DOHH2 (cell line): ENCODE data around the gene NDUFAB1.
"Not testable (repeated sequence)": the region's sequence is repeated elsewhere in the genome, so short reads cannot be mapped to it uniquely, and the experiment has no call there.

Experiments used
- H3F3A ChIP-seq: fragments of 200-600 bp; sonication (generic), shearing (Covaris generic); 2 replicates; pipeline ENCODE4 v1.6.0; 2016; ENCODE audit warnings: antibody characterized with exemption, mild to moderate bottlenecking; ENCODE audit not compliant: control insufficient read depth, insufficient read depth
- H3K27ac ChIP-seq: fragments of 200-600 bp; sonication (generic); 2 replicates; pipeline ENCODE4 v1.5.1; 2014; ENCODE audit warnings: low read depth, mild to moderate bottlenecking, low read length, moderate library complexity
- H3K27me3 ChIP-seq: fragments of 200-600 bp; sonication (generic); 2 replicates; pipeline ENCODE4 v1.6.1; 2014; ENCODE audit warnings: mild to moderate bottlenecking, low read length, mixed read lengths; ENCODE audit not compliant: control insufficient read depth
- H3K36me3 ChIP-seq: fragments of 200-600 bp; sonication (generic); 2 replicates; pipeline ENCODE4 v1.6.1; 2014; ENCODE audit warnings: mild to moderate bottlenecking, low read length, moderate library complexity, mixed read lengths; ENCODE audit not compliant: control insufficient read depth
- H3K4me1 ChIP-seq: fragments of 200-600 bp; sonication (generic); 2 replicates; pipeline ENCODE4 v1.6.1; 2014; ENCODE audit warnings: mild to moderate bottlenecking, low read length, mixed read lengths; ENCODE audit not compliant: control insufficient read depth
- H3K4me2 ChIP-seq: fragments of 200-600 bp; sonication (generic); 2 replicates; pipeline ENCODE4 v1.6.0; 2014; ENCODE audit warnings: mild to moderate bottlenecking, low read length, moderate library complexity
- H3K4me3 ChIP-seq: fragments of 200-600 bp; sonication (generic); 2 replicates; pipeline ENCODE4 v1.5.1; 2014; ENCODE audit warnings: mild to moderate bottlenecking, low read length, mixed read lengths
- H3K79me2 ChIP-seq: fragments of 200-600 bp; sonication (generic); 2 replicates; pipeline ENCODE4 v1.6.1; 2014; ENCODE audit warnings: mild to moderate bottlenecking, low read length, mixed read lengths; ENCODE audit not compliant: control insufficient read depth
- H3K9me2 ChIP-seq: fragments of 200-600 bp; sonication (generic); replicated peaks from 2 replicates; pipeline ENCODE4 v1.6.1; 2014; ENCODE audit warnings: mild to moderate bottlenecking, low read length, mixed read lengths; ENCODE audit not compliant: control insufficient read depth
- H3K9me3 ChIP-seq: fragments of 200-600 bp; sonication (generic); 2 replicates; pipeline ENCODE4 v1.6.1; 2014; ENCODE audit warnings: antibody characterized with exemption, low read length, mixed read lengths; ENCODE audit not compliant: control insufficient read depth, insufficient read depth
- H4K20me1 ChIP-seq: fragments of 200-600 bp; sonication (generic); 2 replicates; pipeline ENCODE4 v1.6.0; 2014; ENCODE audit warnings: low read depth, mild to moderate bottlenecking, antibody characterized with exemption, low read length, moderate library complexity; ENCODE audit not compliant: control insufficient read depth, insufficient read depth
- CTCF ChIP-seq: fragments of 200-600 bp; sonication (generic); IDR thresholded peaks from one replicate; pipeline ENCODE4 v1.5.1; 2014; ENCODE audit warnings: antibody characterized with exemption, mild to moderate bottlenecking, low read depth, low read length; ENCODE audit not compliant: poor library complexity, severe bottlenecking
- EZH2phosphoT487 ChIP-seq: fragments of 200-600 bp; sonication (generic); IDR thresholded peaks from 2 replicates; pipeline ENCODE4 v1.6.1; 2017; ENCODE audit warnings: borderline replicate concordance, mild to moderate bottlenecking, antibody characterized with exemption, low read length, moderate library complexity, mixed read lengths

The NDUFAB1 gene

GRCh38 chr16:23611936-23612335, 15.8 kb upstream of the NDUFAB1 start:
- Histone ChIP-seq H3F3A (no peaks in the 10 kb centered on the region), H3K4me1 (no peaks in the 10 kb centered on the region), H3K9me2 (no peaks in the 10 kb centered on the region), H3K36me3 (peaks cover 21% of the 10 kb centered on the region), H3K27ac (no peak overlapping the region), H3K4me3 (no peak overlapping the region), H4K20me1 (no peaks in the 10 kb centered on the region), H3K79me2 (no peaks in the 10 kb centered on the region), H3K4me2 (no peak overlapping the region), H3K9me3 (no peaks in the 10 kb centered on the region), H3K27me3 (no peaks in the 10 kb centered on the region)
- TF ChIP-seq EZH2phosphoT487, result no peak
- TF ChIP-seq CTCF, result no peak

GRCh38 chr16:23610905-23611304, 14.8 kb upstream of the NDUFAB1 start:
- H3K36me3 ChIP-seq, result peaks cover 15% of the 10 kb centered on the region
- H3K79me2 ChIP-seq, H3K4me3 ChIP-seq, H4K20me1 ChIP-seq, H3F3A ChIP-seq, H3K9me2 ChIP-seq, H3K9me3 ChIP-seq, H3K27ac ChIP-seq, H3K4me1 ChIP-seq, H3K27me3 ChIP-seq, H3K4me2 ChIP-seq: not testable (repeated sequence)

- no peaks in the 10 kb centered on the region for H3K79me2 ChIP-seq
- H3K27ac ChIP-seq, result no peak overlapping the region
- H3K9me3 ChIP-seq, result no peaks in the 10 kb centered on the region
- H3K4me3 ChIP-seq, result no peak overlapping the region
- TF ChIP-seq CTCF (no peak), EZH2phosphoT487 (no peak)
- H3K36me3 ChIP-seq, result peaks cover 17% of the 10 kb centered on the region
- H3K4me1 ChIP-seq, result no peaks in the 10 kb centered on the region
- no peak overlapping the region for H3K4me2 ChIP-seq
- no peaks in the 10 kb centered on the region for H3F3A ChIP-seq
- H3K27me3 ChIP-seq, result no peaks in the 10 kb centered on the region
- no peaks in the 10 kb centered on the region for H3K9me2 ChIP-seq
- H4K20me1 ChIP-seq, result no peaks in the 10 kb centered on the region
Observed at GRCh38 chr16:23609929-23610328, 13.8 kb upstream of the NDUFAB1 start.

GRCh38 chr16:23608194-23608593, 12.1 kb upstream of the NDUFAB1 start:
- Histone ChIP-seq H3K79me2 (no peaks in the 10 kb centered on the region), H3K9me2 (no peaks in the 10 kb centered on the region), H4K20me1 (no peaks in the 10 kb centered on the region), H3K4me1 (no peaks in the 10 kb centered on the region), H3K27ac (no peak overlapping the region), H3K4me2 (no peak overlapping the region), H3K27me3 (no peaks in the 10 kb centered on the region), H3K9me3 (no peaks in the 10 kb centered on the region), H3K36me3 (peaks cover 19% of the 10 kb centered on the region), H3K4me3 (no peak overlapping the region), H3F3A (no peaks in the 10 kb centered on the region)
- TF ChIP-seq EZH2phosphoT487 (no peak), CTCF (no peak)
